Measurements from ENCODE around the gene TPCN2.
A peak's percentile ranks its signal among the peaks of the same experiment; 100 is the strongest.

The TPCN2 gene

DNA sequence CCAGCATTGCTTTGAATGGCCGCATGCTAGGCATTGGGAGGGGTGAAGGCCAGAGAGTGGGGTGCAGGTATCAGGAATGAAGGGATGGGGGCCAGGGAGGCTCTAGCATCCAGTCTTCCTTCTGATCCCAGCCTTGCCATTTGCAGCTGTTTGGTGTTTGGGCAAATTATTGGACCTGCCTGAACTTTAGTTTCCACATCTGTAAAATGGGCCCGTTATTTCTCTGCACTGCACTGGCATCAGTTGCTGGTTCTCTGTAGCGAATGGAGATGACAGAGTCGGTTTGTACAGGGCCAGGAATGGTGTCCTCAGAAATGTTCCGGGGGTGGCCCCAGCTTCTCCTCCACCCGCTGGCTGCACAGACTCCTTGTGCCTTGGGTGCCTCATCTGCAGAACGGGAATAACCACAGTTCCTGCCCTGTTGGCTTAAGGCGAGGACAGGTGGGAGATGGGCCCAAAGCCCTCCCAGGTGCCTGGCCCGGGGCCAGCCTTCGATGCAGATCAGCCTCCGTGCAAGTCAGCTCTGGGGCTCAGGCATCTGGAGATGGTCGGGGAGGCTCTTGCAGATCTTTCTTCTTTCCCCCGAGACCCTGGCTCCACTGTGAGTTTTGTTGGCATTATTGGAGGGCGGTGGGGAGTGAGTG is 55.6 kb downstream of the TPCN2 start:
- peaks cover 3% of the 10 kb centered on the region for H3K9me3 ChIP-seq (ENCODE audit: insufficient read depth, low read depth, low read length)
- no peak overlapping the region for H3K23ac ChIP-seq (ENCODE audit: low read length)
- no peaks in the 10 kb centered on the region for H3K79me2 ChIP-seq (ENCODE audit: control insufficient read depth, insufficient read depth, low read length, poor library complexity)
- no peak overlapping the region for H3K18ac ChIP-seq (ENCODE audit: low read length)
- H3K4me1 ChIP-seq (ENCODE audit: control insufficient read depth in 1 of 2, insufficient read depth in 2 of 2, low read length in 2 of 2), result peaks cover 6 to 8% of the 10 kb centered on the region in 2 experiments
- H4K12ac ChIP-seq (ENCODE audit: low read depth, low read length), result no peak overlapping the region
- H3K4me2 ChIP-seq (ENCODE audit: low read length), result no peak overlapping the region
- no peak overlapping the region for H4K91ac ChIP-seq (ENCODE audit: low read depth, low read length)
- H3K4ac ChIP-seq (ENCODE audit: low read depth, low read length), result no peak overlapping the region
- DNase-seq, result no peak
- no CpG with 5 or more reads among the region's 14 CpGs for WGBS (ENCODE audit: extremely low coverage, insufficient coverage, insufficient read length)
- H3K27ac ChIP-seq (ENCODE audit: low read depth, low read length), result no peak overlapping the region
- H2BK120ac ChIP-seq (ENCODE audit: insufficient read depth, low read length, poor library complexity), result no peak overlapping the region
- H3K4me3 ChIP-seq (ENCODE audit: low read depth, low read length), result no peak overlapping the region
- H4K8ac ChIP-seq (ENCODE audit: low read depth, low read length), result no peak overlapping the region
- no peaks in the 10 kb centered on the region for H3K79me1 ChIP-seq (ENCODE audit: low read length)
- H3K27me3 ChIP-seq (ENCODE audit: insufficient read depth, low read length), result no peaks in the 10 kb centered on the region
- H3K14ac ChIP-seq (ENCODE audit: low read length), result no peak overlapping the region
- no peak overlapping the region for H3K9ac ChIP-seq (ENCODE audit: low read length)
- H3K36me3 ChIP-seq (ENCODE audit: control insufficient read depth in 1 of 2, insufficient read depth in 2 of 2, low read length in 2 of 2), result no peaks in the 10 kb centered on the region
- no peak overlapping the region for H2BK12ac ChIP-seq (ENCODE audit: low read length)
- no peak overlapping the region for H2AK5ac ChIP-seq (ENCODE audit: low read length)
- H2AFZ ChIP-seq (ENCODE audit: insufficient read depth, low read length, poor library complexity), result no peak overlapping the region
- no peak overlapping the region for H2BK5ac ChIP-seq (ENCODE audit: low read depth, low read length, poor library complexity)

DNA sequence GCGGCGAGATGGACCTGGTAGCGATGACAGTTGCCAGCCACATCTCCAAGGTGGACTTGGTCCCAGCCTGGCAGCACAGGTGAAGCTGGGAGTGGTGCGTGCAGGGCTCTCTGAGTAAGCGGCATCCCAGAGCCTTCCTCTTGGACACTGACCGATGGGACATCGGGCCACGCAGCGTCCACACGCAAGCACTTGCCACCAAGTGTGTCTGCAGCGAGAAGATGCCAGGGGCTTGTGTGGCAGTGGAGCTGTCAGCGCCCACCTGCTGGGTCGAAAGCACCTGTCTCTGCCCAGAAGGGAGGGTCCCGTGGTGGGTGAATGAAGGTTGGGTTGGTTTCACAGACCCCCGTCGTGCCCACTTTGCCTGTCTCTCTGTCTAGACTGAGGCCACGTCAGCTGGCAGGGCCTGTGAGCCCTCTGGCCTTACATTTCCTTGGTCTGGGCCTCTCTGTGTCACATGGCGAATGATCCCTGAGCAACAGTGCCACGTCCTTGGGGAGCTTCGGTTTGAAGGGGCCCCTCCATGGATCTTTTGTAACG is 56.2 kb downstream of the TPCN2 start:
- H3K4me3 ChIP-seq (ENCODE audit: low read depth, low read length), result no peak overlapping the region
- H2AK5ac ChIP-seq (ENCODE audit: low read length), result no peak overlapping the region
- H3K4me2 ChIP-seq (ENCODE audit: low read length), result no peak overlapping the region
- H3K4me1 ChIP-seq (ENCODE audit: control insufficient read depth in 1 of 2, insufficient read depth in 2 of 2, low read length in 2 of 2), result peaks cover 6 to 8% of the 10 kb centered on the region in 2 experiments
- H4K8ac ChIP-seq (ENCODE audit: low read depth, low read length), result no peak overlapping the region
- no peak overlapping the region for H3K23ac ChIP-seq (ENCODE audit: low read length)
- no peak overlapping the region for H2BK120ac ChIP-seq (ENCODE audit: insufficient read depth, low read length, poor library complexity)
- no peaks in the 10 kb centered on the region for H3K79me1 ChIP-seq (ENCODE audit: low read length)
- no peak overlapping the region for H2AFZ ChIP-seq (ENCODE audit: insufficient read depth, low read length, poor library complexity)
- H3K9ac ChIP-seq (ENCODE audit: low read length), result no peak overlapping the region
- no CpG with 5 or more reads among the region's 21 CpGs for WGBS (ENCODE audit: extremely low coverage, insufficient coverage, insufficient read length)
- H2BK12ac ChIP-seq (ENCODE audit: low read length), result no peak overlapping the region
- no peak overlapping the region for H4K12ac ChIP-seq (ENCODE audit: low read depth, low read length)
- H2BK5ac ChIP-seq (ENCODE audit: low read depth, low read length, poor library complexity), result no peak overlapping the region
- DNase-seq, result no peak
- no peak overlapping the region for H3K27ac ChIP-seq (ENCODE audit: low read depth, low read length)
- peaks cover 3% of the 10 kb centered on the region for H3K9me3 ChIP-seq (ENCODE audit: insufficient read depth, low read depth, low read length)
- H3K18ac ChIP-seq (ENCODE audit: low read length), result no peak overlapping the region
- no peak overlapping the region for H3K4ac ChIP-seq (ENCODE audit: low read depth, low read length)
- no peaks in the 10 kb centered on the region for H3K79me2 ChIP-seq (ENCODE audit: control insufficient read depth, insufficient read depth, low read length, poor library complexity)
- H3K14ac ChIP-seq (ENCODE audit: low read length), result no peak overlapping the region
- no peak overlapping the region for H4K91ac ChIP-seq (ENCODE audit: low read depth, low read length)
- no peaks in the 10 kb centered on the region for H3K27me3 ChIP-seq (ENCODE audit: insufficient read depth, low read length)
- H3K36me3 ChIP-seq (ENCODE audit: control insufficient read depth in 1 of 2, insufficient read depth in 2 of 2, low read length in 2 of 2), result no peaks in the 10 kb centered on the region

DNA sequence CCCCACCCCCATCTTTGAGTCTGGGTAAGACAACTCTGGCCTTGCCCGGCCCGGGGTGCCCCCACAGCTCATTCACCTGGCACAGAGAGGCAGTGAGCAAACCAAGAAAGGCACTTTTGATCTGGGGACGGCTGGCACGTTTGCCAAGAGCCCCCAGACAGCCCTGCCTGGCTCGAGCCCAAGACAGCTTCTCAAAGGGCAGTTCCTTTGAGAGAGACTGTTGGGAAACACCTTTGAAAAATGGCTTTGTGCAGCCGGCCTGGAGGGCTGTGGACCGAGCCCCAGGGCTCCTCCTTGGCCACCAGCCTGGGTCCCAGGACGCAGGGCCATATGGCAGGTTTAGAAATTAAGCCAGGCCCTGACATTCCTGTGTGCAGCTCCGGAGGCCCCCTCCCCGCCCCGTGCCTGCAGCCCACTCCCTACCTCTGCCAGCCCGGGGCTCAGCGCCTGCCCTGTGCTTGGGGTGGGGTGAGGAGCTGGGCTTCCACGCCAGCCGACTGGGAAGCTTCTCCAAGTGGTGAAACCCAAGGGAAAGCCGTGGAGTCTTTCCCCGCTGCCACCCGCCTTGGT is 56.8 kb downstream of the TPCN2 start:
- H2BK5ac ChIP-seq (ENCODE audit: low read depth, low read length, poor library complexity), result no peak overlapping the region

DNA sequence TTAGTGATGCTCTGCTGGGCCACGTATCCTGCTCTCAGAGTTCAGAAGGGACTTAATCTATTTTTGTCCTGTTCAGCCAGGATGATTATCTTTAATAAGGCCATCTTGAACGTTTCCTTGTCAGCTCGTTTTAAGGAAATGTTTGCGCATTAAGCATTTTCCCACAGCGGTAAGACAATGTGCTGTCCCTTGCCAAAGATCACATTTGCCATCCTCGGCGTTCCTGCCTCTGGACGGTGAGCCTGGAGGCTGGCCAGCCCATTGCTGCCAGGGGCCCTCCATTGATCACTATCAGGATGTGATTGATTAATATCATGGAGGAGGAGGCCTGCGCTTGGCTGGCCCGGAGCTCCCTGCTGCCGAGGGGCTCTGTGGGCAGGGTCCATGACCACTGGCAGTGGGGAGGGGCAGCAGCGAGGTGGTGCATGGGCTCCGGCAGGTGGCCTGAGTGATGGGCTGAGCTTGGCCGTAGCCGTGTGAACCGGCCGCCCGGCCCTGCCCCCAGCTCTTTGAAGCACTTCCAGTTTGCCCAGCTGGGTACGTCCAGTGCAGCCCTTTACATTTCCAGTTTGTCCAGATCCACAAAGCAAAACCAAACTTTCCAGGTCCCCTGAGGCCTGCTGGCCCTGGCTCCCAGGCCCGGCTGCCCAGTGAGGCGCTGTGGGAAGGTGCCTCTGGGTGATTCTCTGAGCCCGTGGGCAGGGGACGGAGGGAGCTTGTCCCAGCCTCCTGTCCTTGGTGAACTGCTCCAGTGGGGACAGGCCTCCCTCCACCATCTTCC is 57.5 kb downstream of the TPCN2 start:
- Histone ChIP-seq H2AFZ (ENCODE audit: insufficient read depth, low read length, poor library complexity) (no peak overlapping the region), H3K4ac (ENCODE audit: low read depth, low read length) (no peak overlapping the region), H3K27me3 (ENCODE audit: insufficient read depth, low read length) (no peaks in the 10 kb centered on the region), H2BK12ac (ENCODE audit: low read length) (no peak overlapping the region), H3K14ac (ENCODE audit: low read length) (no peak overlapping the region), H2AK5ac (ENCODE audit: low read length) (no peak overlapping the region), H3K79me2 (ENCODE audit: control insufficient read depth, insufficient read depth, low read length, poor library complexity) (no peaks in the 10 kb centered on the region), H3K79me1 (ENCODE audit: low read length) (no peaks in the 10 kb centered on the region), H2BK5ac (ENCODE audit: low read depth, low read length, poor library complexity) (no peak overlapping the region), H2BK120ac (ENCODE audit: insufficient read depth, low read length, poor library complexity) (no peak overlapping the region), H3K9ac (ENCODE audit: low read length) (no peak overlapping the region), H3K27ac (ENCODE audit: low read depth, low read length) (no peak overlapping the region), H4K91ac (ENCODE audit: low read depth, low read length) (no peak overlapping the region), H3K36me3 (ENCODE audit: control insufficient read depth in 1 of 2, insufficient read depth in 2 of 2, low read length in 2 of 2) (no peaks in the 10 kb centered on the region), H3K4me3 (ENCODE audit: low read depth, low read length) (no peak overlapping the region), H3K4me1 (ENCODE audit: control insufficient read depth in 1 of 2, insufficient read depth in 2 of 2, low read length in 2 of 2) (peaks cover 6 to 8% of the 10 kb centered on the region in 2 experiments), H3K18ac (ENCODE audit: low read length) (no peak overlapping the region), H3K23ac (ENCODE audit: low read length) (no peak overlapping the region), H3K9me3 (ENCODE audit: insufficient read depth, low read depth, low read length) (peaks cover 3% of the 10 kb centered on the region), H4K8ac (ENCODE audit: low read depth, low read length) (no peak overlapping the region), H4K12ac (ENCODE audit: low read depth, low read length) (no peak overlapping the region), H3K4me2 (ENCODE audit: low read length) (no peak overlapping the region)
- WGBS (ENCODE audit: extremely low coverage, insufficient coverage, insufficient read length), result no CpG with 5 or more reads among the region's 23 CpGs
- peak in 1 of 2 donors; percentile 22 for DNase-seq

More for the DNA sequence above, 56.8 kb downstream of the TPCN2 start:
- H3K79me2 ChIP-seq (ENCODE audit: control insufficient read depth, insufficient read depth, low read length, poor library complexity), result no peaks in the 10 kb centered on the region
- no CpG with 5 or more reads among the region's 18 CpGs for WGBS (ENCODE audit: extremely low coverage, insufficient coverage, insufficient read length)
- no peak for DNase-seq
- H3K9me3 ChIP-seq (ENCODE audit: insufficient read depth, low read depth, low read length), result peaks cover 3% of the 10 kb centered on the region
- H3K4me2 ChIP-seq (ENCODE audit: low read length), result no peak overlapping the region
- H2BK120ac ChIP-seq (ENCODE audit: insufficient read depth, low read length, poor library complexity), result no peak overlapping the region
- H3K27me3 ChIP-seq (ENCODE audit: insufficient read depth, low read length), result no peaks in the 10 kb centered on the region
- H3K4me3 ChIP-seq (ENCODE audit: low read depth, low read length), result no peak overlapping the region
- H3K4ac ChIP-seq (ENCODE audit: low read depth, low read length), result no peak overlapping the region
- no peak overlapping the region for H3K23ac ChIP-seq (ENCODE audit: low read length)
- no peaks in the 10 kb centered on the region for H3K36me3 ChIP-seq (ENCODE audit: control insufficient read depth in 1 of 2, insufficient read depth in 2 of 2, low read length in 2 of 2)
- no peak overlapping the region for H4K91ac ChIP-seq (ENCODE audit: low read depth, low read length)
- no peak overlapping the region for H3K9ac ChIP-seq (ENCODE audit: low read length)
- no peak overlapping the region for H2AK5ac ChIP-seq (ENCODE audit: low read length)
- no peak overlapping the region for H4K8ac ChIP-seq (ENCODE audit: low read depth, low read length)
- peaks cover 6 to 8% of the 10 kb centered on the region in 2 experiments for H3K4me1 ChIP-seq (ENCODE audit: control insufficient read depth in 1 of 2, insufficient read depth in 2 of 2, low read length in 2 of 2)
- no peaks in the 10 kb centered on the region for H3K79me1 ChIP-seq (ENCODE audit: low read length)
- no peak overlapping the region for H3K18ac ChIP-seq (ENCODE audit: low read length)
- H3K14ac ChIP-seq (ENCODE audit: low read length), result no peak overlapping the region
- no peak overlapping the region for H2AFZ ChIP-seq (ENCODE audit: insufficient read depth, low read length, poor library complexity)
- H3K27ac ChIP-seq (ENCODE audit: low read depth, low read length), result no peak overlapping the region
- H4K12ac ChIP-seq (ENCODE audit: low read depth, low read length), result no peak overlapping the region
- no peak overlapping the region for H2BK12ac ChIP-seq (ENCODE audit: low read length)

Data from trophoblast cell (in vitro differentiated cells and primary cell).